ENCODE data around the gene GM2A. TPM values are rescaled to one million over a fixed set of nuclear protein-coding genes. Genes with fewer than 3 reads are reported as not detected.

The GM2A gene
- total and polyA plus RNA-seq, 2 of the 8 experiments (the other 6 are each of a cell fraction or from before 2014, with no cell fraction given): 18.5 to 32.2 TPM

GRCh38 chr5:151259931-151260330 is 6.9 kb downstream of the GM2A start (continued):
- TF ChIP-seq SIX5 (IDR thresholded peaks at IDR 0.05; ENCODE audit: low read depth, low read length): no peak
- TF ChIP-seq SP1 (IDR thresholded peaks at IDR 0.05; ENCODE audit: low read depth, low read length): no peak
- TF ChIP-seq SUZ12 (IDR thresholded peaks at IDR 0.05; ENCODE audit: low read length): no peak
